Measurements from ENCODE around the gene RNF224.
"Not testable (repeated sequence)": the region's sequence is repeated elsewhere in the genome, so short reads cannot be mapped to it uniquely, and the experiment has no call there.

RNF224 gene

DNA sequence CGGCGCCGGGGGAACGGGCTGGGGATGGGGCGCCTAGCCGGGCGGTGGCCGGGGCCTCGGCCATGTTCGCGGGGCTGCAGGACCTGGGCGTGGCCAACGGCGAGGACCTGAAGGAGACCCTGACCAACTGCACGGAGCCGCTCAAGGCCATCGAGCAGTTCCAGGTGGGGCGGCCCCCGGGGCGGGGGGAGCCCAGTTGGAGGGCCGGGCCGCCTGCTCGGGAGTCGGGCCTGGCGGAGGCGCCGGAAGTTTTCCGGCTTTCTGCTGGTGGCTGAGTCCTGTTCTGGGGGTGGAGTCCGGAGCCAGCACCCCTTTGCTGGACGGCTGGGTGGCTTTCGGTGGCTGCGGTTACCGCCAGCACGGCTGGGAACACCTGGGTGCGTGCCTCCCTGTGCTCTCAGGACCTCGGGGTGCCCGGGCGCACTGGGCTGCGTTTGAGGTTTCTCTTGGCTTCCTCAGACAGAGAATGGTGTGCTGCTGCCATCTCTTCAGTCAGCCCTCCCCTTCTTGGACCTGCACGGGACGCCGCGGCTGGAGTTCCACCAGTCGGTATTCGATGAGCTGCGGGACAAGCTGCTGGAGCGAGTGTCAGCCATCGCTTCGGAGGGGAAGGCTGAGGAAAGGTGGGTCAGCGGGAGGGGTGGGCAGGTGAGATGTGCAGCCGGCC, 28.3 kb downstream of the RNF224 start:
- Histone ChIP-seq H3K27me3 (replicated peaks; ENCODE audit: control insufficient read depth, insufficient read depth, low read length) (no peaks in the 10 kb centered on the region), H3K4me3 (replicated peaks; ENCODE audit: low read depth, low read length) (peak overlapping the region; percentile 94), H3K36me3 (ENCODE audit: control insufficient read depth, insufficient read depth, low read length) (peaks cover 3% of the 10 kb centered on the region)
- TF ChIP-seq, protein P1, sequence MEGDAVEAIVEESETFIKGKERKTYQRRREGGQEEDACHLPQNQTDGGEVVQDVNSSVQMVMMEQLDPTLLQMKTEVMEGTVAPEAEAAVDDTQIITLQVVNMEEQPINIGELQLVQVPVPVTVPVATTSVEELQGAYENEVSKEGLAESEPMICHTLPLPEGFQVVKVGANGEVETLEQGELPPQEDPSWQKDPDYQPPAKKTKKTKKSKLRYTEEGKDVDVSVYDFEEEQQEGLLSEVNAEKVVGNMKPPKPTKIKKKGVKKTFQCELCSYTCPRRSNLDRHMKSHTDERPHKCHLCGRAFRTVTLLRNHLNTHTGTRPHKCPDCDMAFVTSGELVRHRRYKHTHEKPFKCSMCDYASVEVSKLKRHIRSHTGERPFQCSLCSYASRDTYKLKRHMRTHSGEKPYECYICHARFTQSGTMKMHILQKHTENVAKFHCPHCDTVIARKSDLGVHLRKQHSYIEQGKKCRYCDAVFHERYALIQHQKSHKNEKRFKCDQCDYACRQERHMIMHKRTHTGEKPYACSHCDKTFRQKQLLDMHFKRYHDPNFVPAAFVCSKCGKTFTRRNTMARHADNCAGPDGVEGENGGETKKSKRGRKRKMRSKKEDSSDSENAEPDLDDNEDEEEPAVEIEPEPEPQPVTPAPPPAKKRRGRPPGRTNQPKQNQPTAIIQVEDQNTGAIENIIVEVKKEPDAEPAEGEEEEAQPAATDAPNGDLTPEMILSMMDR (IDR thresholded peaks at IDR 0.05; ENCODE audit: insufficient read depth, low read length, poor library complexity, severe bottlenecking) = no peak
- DNase-seq (ENCODE audit: extremely low read depth, insufficient read length) = no peak

GRCh38 chr9:137256362-137256761, 29.1 kb downstream of the RNF224 start:
- no peak for DNase-seq (ENCODE audit: extremely low read depth, insufficient read length)
- H3K4me3 ChIP-seq (replicated peaks; ENCODE audit: low read depth, low read length) = peak overlapping the region; percentile 94
- TF ChIP-seq, protein P1 (IDR thresholded peaks at IDR 0.05; ENCODE audit: insufficient read depth, low read length, poor library complexity, severe bottlenecking) = no peak

GRCh38 chr9:137256856-137257255, 29.6 kb downstream of the RNF224 start:
- Histone ChIP-seq H3K36me3 (ENCODE audit: control insufficient read depth, insufficient read depth, low read length) (peaks cover 3% of the 10 kb centered on the region), H3K4me3 (replicated peaks; ENCODE audit: low read depth, low read length) (no peak overlapping the region), H3K27me3 (replicated peaks; ENCODE audit: control insufficient read depth, insufficient read depth, low read length) (no peaks in the 10 kb centered on the region)
- TF ChIP-seq, protein P1 (IDR thresholded peaks at IDR 0.05; ENCODE audit: insufficient read depth, low read length, poor library complexity, severe bottlenecking) = no peak
- DNase-seq (ENCODE audit: extremely low read depth, insufficient read length) = no peak

More at GRCh38 chr9:137256362-137256761, 29.1 kb downstream of the RNF224 start:
- H3K36me3 ChIP-seq (ENCODE audit: control insufficient read depth, insufficient read depth, low read length) = peaks cover 3% of the 10 kb centered on the region
- H3K27me3 ChIP-seq (replicated peaks; ENCODE audit: control insufficient read depth, insufficient read depth, low read length) = no peaks in the 10 kb centered on the region

- H3K4me3 ChIP-seq (replicated peaks; ENCODE audit: low read depth, low read length); DNase-seq (ENCODE audit: extremely low read depth, insufficient read length); H3K27me3 ChIP-seq (replicated peaks; ENCODE audit: control insufficient read depth, insufficient read depth, low read length): not testable (repeated sequence)
- H3K36me3 ChIP-seq (ENCODE audit: control insufficient read depth, insufficient read depth, low read length) = peaks cover 20% of the 10 kb centered on the region
- TF ChIP-seq, protein P1 (IDR thresholded peaks at IDR 0.05; ENCODE audit: insufficient read depth, low read length, poor library complexity, severe bottlenecking) = peak; percentile 27
These were observed 35.0 kb downstream of the RNF224 start for GRCh38 chr9:137262173-137262908.

GRCh38 chr9:137262909-137263285, 35.6 kb downstream of the RNF224 start:
- Histone ChIP-seq H3K27me3 (replicated peaks; ENCODE audit: control insufficient read depth, insufficient read depth, low read length) (no peaks in the 10 kb centered on the region), H3K36me3 (ENCODE audit: control insufficient read depth, insufficient read depth, low read length) (peaks cover 21% of the 10 kb centered on the region), H3K4me3 (replicated peaks; ENCODE audit: low read depth, low read length) (no peak overlapping the region)
- no peak for DNase-seq (ENCODE audit: extremely low read depth, insufficient read length)
- TF ChIP-seq, protein P1 (IDR thresholded peaks at IDR 0.05; ENCODE audit: insufficient read depth, low read length, poor library complexity, severe bottlenecking) = no peak
